PFSK-1 (cell line): Measurements from ENCODE around the gene PCSK9.

Experiments used
- POLR2AphosphoS5 ChIP-seq: IDR thresholded peaks from 2 replicates; pipeline ENCODE4 v1.6.1; 2012; ENCODE audit warnings: low read depth, mild to moderate bottlenecking, control low read depth, low read length, moderate library complexity
- TAF1 ChIP-seq: IDR thresholded peaks from 2 replicates; pipeline ENCODE4 v1.6.1; 2012; ENCODE audit warnings: low read length, control low read depth, borderline replicate concordance; ENCODE audit not compliant: insufficient read depth

DNA sequence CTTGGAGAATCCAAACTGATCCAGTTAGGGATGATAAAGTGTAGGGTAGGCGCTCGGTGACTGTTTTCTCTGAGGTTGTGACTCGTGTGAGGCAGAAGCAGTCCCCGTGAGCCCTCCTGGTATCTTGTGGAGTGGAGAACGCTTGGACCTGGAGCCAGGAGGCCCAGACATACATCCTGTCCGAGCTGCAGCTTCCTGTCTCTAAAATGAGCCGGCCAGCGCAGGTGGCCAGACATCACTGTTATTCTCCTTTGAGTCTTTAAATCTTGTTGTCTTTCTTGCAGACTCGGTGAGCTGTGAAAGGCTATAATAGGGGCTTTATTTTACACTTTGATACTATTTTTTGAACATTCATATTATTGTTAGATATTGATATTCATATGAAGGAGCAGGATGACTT is 12.3 kb downstream of the PCSK9 start:
- TF ChIP-seq TAF1, result no peak
- no peak for TF ChIP-seq POLR2AphosphoS5
